Activated T-helper 1 cell treated with anti-CD3 and anti-CD28 coated beads, Interleukin-2, amount 50 U/mL, for 16 hours (primary cell): ENCODE results near the gene RC3H2.
"Not testable (repeated sequence)": the region's sequence is repeated elsewhere in the genome, so short reads cannot be mapped to it uniquely, and the experiment has no call there.

ENCODE experiments used
- DNase-seq, 2 donors: peaks; one replicate each; pipeline ENCODE4 v3.0.0-alpha.2; 2020; ENCODE audit warnings: low read depth in 1 of 2, low spot score in 1 of 2

RC3H2 gene

GRCh38 chr9:122848256-122848943 lies 56.8 kb downstream of the RC3H2 start:
- DNase-seq, result no peak

DNA sequence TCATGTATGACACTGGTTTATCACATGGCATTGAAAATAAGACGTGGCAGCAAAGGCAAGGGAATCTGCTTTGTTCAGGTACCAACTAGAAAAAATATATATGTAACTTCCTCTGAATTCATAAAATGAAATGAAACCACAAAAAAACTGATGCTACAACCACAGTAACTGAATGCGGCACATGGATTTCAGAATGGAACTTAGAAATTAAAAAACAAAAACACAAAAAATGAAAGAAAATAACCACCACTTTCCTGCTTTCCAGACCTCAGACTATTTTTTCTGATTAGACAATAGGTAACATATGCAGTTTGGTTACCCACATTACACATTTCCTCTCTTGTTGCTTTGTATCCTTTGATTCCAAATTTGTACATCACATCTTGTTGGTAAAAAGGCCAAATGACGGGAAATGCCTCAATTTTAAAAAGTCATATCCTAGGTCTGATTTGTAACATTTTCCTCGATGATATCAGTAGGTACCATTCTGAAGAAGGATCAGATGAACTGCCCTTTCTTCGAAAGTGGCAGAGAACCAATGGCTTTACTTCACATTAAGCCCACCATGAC lies 58.7 kb downstream of the RC3H2 start:
- no peak for DNase-seq

DNA sequence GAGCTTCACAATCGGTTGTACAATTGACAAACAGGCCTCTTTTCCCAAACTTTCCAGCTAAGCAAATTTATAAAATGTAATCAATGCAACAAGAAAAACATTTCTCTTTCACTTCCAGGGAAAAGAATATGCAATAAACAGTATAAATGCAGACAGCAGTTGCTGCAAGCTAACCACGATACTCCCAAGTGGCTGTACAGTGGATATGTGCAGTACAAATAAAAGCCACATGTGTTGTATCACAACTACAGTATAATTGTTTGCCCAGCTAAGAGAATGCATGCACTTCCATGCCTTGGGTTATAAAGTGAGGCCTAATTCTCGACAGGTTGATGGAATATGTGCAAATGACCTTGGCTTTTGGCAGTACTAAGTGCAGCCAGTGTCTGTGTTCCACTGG lies 60.0 kb downstream of the RC3H2 start:
- no peak for DNase-seq

- no peak for DNase-seq
These were observed 61.0 kb downstream of the RC3H2 start for GRCh38 chr9:122844137-122844536.

- DNase-seq, result no peak
These were observed 63.7 kb downstream of the RC3H2 start for GRCh38 chr9:122841501-122841900.

DNA sequence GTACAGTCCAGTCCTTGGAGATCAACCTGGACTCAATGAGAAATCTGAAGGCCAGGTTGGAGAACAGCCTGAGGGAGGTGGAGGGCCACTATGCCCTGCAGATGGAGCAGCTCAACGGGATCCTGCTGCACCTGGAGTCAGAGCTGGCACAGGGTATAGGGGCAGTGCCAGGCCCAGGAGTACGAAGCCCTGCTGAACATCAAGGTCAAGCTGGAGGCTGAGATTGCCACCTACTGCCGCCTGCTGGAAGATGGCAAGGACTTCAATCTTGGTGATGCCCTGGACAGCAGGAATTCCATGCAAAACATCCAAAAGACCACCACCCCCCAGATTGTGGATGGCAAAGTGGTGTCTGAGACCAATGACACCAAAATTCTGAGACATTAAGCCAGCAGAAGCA lies 66.7 kb downstream of the RC3H2 start:
- not testable (repeated sequence) for DNase-seq

DNA sequence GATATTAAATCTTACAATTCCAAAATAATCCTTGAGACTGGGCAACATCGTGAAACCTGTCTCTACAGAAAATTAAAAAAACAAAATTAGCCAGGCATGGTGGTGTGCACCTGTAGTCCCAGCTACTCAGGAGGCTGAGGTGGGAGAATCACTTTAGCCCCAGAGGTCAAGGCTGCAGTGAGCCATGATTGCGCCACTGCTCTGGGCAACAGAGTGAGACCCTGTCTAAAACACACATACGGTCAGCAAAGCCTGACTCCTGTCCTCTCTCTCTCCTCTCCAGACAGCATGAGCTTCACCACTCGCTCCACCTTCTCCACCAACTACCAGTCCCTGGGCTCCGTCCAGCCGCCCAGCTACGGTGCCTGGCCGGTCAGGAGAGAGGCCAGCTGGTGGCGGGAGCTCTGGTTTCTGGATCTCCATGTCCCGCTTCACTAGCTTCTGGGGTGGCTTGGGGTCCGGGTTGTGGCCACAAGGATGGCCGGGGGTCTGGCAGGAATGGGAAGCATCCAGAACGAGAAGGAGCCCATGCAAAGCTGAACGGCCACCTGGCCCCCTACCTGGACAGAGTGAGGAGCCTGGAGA lies 67.8 kb downstream of the RC3H2 start:
- DNase-seq, result no peak

- DNase-seq, result peak in 1 of 2 donors; percentile 7
These were observed 69.8 kb downstream of the RC3H2 start for GRCh38 chr9:122835313-122835731.

DNA sequence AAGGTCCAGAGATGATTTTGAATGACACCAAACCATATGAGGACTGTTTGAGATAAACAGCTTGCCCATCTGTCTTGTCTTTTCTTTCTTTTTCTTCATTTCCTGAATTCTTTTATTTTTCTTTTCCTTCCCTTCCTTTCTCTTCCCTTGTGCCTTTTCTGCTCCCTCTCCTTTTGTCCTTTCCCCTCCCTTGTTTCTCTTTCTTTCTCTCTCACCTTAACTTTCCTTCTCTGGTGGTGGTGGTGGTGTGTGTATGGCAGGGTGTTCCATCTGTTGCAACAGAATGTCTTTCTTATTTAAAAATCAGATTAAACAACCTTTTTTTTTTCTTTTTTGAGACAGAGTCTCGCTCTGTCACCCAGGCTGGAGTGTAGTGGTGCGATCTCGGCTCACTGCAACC lies 73.0 kb downstream of the RC3H2 start:
- no peak for DNase-seq

DNA sequence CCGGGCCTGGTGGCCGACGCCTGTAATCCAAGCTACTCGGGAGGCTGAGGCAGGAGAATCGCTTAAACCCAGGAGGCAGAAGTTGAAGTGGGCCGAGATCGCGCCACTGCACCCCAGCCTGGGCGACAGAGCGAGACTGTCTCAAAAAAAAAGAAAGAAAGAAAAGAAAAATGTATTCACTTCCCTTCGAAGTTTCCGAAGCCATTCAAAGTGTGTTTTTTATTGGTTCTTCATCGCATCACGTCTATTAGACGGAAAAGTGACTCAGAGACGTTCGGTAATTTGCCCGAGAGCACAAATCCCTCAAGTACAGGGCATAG lies 76.2 kb downstream of the RC3H2 start:
- not testable (repeated sequence) for DNase-seq

DNA sequence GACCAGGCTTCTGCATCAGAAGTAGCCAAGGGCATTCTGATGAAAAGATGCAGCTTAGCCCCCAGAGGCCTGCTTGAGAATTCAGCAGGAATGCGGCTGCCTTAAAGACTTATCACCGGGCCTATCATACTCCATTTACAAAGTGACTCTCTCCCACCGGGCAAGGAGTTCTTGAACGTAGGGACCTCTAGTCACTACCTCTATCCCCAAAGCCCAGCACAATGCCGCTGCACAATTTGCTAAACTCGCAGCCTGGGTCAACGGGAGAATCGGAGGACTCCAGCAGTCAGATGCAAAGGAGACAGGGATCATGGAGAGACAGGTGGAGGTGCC lies 77.4 kb downstream of the RC3H2 start:
- DNase-seq, result no peak

GRCh38 chr9:122822938-122823337 lies 82.2 kb downstream of the RC3H2 start:
- DNase-seq, result no peak

- no peak for DNase-seq
These were observed 83.1 kb downstream of the RC3H2 start for GRCh38 chr9:122822056-122822455.

- DNase-seq, result no peak
These were observed 83.7 kb downstream of the RC3H2 start for GRCh38 chr9:122821278-122821943.

DNA sequence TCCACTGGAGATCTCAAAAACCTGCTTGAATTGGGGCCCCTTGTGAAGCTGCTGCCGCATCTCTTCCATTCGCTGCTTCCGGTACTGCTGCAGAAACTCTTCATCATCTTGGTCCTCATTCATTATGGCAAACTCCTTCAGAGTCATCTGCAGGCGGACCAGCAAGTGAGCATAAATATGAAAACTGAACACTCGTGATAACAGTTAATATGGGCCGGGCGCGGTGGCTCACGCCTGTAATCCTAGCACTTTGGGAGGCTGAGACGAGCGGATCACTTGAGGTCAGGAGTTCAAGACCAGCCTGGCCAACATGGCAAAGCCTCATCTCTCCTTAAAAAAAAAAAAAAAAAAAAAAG lies 84.7 kb downstream of the RC3H2 start:
- no peak for DNase-seq

GRCh38 chr9:122819791-122820489 lies 85.2 kb downstream of the RC3H2 start:
- DNase-seq, result no peak

GRCh38 chr9:122819326-122819725 lies 85.8 kb downstream of the RC3H2 start:
- no peak for DNase-seq

DNA sequence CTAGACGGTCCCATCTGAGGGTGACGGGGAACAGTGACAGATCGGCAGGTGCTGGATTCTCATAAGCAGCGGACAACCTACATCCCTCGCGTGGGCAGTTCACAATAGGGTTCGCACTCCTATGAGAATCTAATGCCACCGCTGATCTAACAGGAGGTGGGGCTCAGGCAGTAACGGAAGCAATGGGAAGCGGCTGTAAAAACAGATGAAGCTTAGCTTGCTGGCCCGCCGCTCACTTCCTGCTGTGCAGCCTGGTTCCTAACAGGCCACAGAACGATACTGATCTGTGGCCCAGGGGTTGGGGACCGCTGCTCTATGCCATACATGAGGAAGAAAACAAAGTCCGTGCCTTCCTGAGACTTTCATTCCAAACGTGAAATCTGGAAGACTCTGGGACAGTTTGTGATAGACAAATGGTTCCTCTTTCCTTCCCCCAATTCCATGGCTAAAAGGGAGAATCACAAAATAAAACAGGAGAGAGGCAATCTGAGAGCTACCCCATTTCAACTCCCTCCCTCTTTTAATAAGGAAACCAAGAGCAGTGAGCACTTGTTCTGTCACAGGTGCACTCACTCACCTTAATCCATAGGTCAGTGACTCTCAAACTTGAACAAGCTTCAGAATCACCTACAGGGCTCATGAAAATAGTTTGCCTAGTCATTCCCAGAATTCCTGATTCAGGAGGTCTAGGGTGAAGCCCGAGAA lies 88.8 kb downstream of the RC3H2 start:
- peak; percentile 10 to 20 for DNase-seq

- no peak for DNase-seq
These were observed 89.6 kb downstream of the RC3H2 start for GRCh38 chr9:122815544-122815943.

- no peak for DNase-seq
These were observed 90.6 kb downstream of the RC3H2 start for GRCh38 chr9:122814545-122814944.

- DNase-seq, result no peak
These were observed 92.4 kb downstream of the RC3H2 start for GRCh38 chr9:122812736-122813135.
